Gastrocnemius medialis (tissue), 4 donors: ENCODE data around the gene CALY. TPM values are rescaled to one million over a fixed set of nuclear protein-coding genes. Genes with fewer than 3 reads are reported as not detected.

Experiments
- ATAC-seq, 2 donors: fragments of 150-250 bp; one replicate each; pipeline ENCODE4 v1.9.1; 2016
- DNase-seq, 2 donors: peaks; one replicate each; pipeline ENCODE4 v3.0.0-alpha.2; 2019
- H3K27ac ChIP-seq, 4 donors: fragments of 200-600 bp; sonication (generic); 1 replicate in 1 of 4; 2 replicates in 3 of 4; pipeline ENCODE4 v1.5.1; 2016 to 2018; ENCODE audit warnings: mild to moderate bottlenecking in 2 of 4, moderate library complexity in 1 of 4
- H3K27me3 ChIP-seq, 3 donors: fragments of 200-600 bp; sonication (generic) in 2 of 3; 1 replicate in 1 of 3; 2 replicates in 2 of 3; pipeline versions ENCODE4 v1.5.1 to v1.6.0; 2016 to 2019; ENCODE audit warnings: mild to moderate bottlenecking in 1 of 3, moderate library complexity in 1 of 3
- H3K36me3 ChIP-seq, 2 donors: fragments of 200-600 bp; sonication (generic) in 1 of 2; one replicate each; pipeline ENCODE4 v1.5.1; 2017 to 2018
- H3K4me1 ChIP-seq, 2 donors: fragments of 200-600 bp; sonication (generic) in 1 of 2; one replicate each; pipeline ENCODE4 v1.5.1; 2016 to 2017; ENCODE audit warnings: mild to moderate bottlenecking in 2 of 2
- H3K4me3 ChIP-seq, 4 donors: fragments of 200-600 bp; sonication (generic) in 3 of 4; 1 replicate in 1 of 4; 2 replicates in 3 of 4; pipeline ENCODE4 v1.5.1; 2016 to 2019; ENCODE audit warnings: mild to moderate bottlenecking in 2 of 4
- H3K9me3 ChIP-seq, 3 donors: fragments of 200-600 bp; sonication (generic) in 2 of 3; 1 replicate in 1 of 3; 2 replicates in 2 of 3; pipeline ENCODE4 v1.5.1; 2016 to 2019
- POLR2A ChIP-seq, 2 donors: fragments of 450-650 bp; IDR thresholded peaks; one replicate each; pipeline ENCODE4 v1.6.1; 2017; ENCODE audit warnings: antibody characterized with exemption in 2 of 2, mild to moderate bottlenecking in 2 of 2, moderate library complexity in 2 of 2
- in situ Hi-C, 4 donors: fragments of 200-750 bp; cut with MboI; loops; one replicate each; pipeline versions ENCODE4 v1.15.0 to v1.8.0; 2017; ENCODE audit warnings: low sequenced_read_pairs in 4 of 4
- intact Hi-C: fragments of 100-400 bp; cut with DNase I; formaldehyde crosslinking; loops from one replicate; pipeline ENCODE4 v1.15.1; 2023; ENCODE audit warnings: low total_unique reads
- total RNA-seq, 4 donors: library from RNA; depleted of rRNA; stranded (reverse); fragments of >200 nt; gene quantifications; one replicate each; pipeline versions ENCODE4 v1.1.0 to v1.2.3, GENCODE V29; 2016
- TF ChIP-seq, protein P1 (sequence below), 5 experiments: fragments of 450-650 bp in 3 of 5; fragments of 200-600 bp in 2 of 5; sonication (generic) in 2 of 5; IDR thresholded peaks in 4 of 5; conservative IDR thresholded peaks in 1 of 5; 1 replicate in 4 of 5; 2 replicates in 1 of 5; pipeline ENCODE4 v1.5.1; 2016 to 2019; ENCODE audit warnings: antibody characterized with exemption in 5 of 5, mild to moderate bottlenecking in 3 of 5, moderate library complexity in 3 of 5

The CALY gene
- total RNA-seq, 4 donors from 2014 or later: not detected

- DNase-seq (no peak), ATAC-seq (no peak)
- no peak overlapping the region for H3K4me3 ChIP-seq
- no peaks in the 10 kb centered on the region for H3K9me3 ChIP-seq
- in situ Hi-C loops: no loop called here
- peaks cover 0 to 19% of the 10 kb centered on the region in 2 donors for H3K36me3 ChIP-seq
- H3K27me3 ChIP-seq: peaks cover 4 to 21% (median 13%) of the 10 kb centered on the region in 3 donors
- intact Hi-C loops: no loop called here
- no peak overlapping the region for H3K27ac ChIP-seq
- no peak for TF ChIP-seq POLR2A (IDR thresholded peaks at IDR 0.05)
- TF ChIP-seq, protein P1, sequence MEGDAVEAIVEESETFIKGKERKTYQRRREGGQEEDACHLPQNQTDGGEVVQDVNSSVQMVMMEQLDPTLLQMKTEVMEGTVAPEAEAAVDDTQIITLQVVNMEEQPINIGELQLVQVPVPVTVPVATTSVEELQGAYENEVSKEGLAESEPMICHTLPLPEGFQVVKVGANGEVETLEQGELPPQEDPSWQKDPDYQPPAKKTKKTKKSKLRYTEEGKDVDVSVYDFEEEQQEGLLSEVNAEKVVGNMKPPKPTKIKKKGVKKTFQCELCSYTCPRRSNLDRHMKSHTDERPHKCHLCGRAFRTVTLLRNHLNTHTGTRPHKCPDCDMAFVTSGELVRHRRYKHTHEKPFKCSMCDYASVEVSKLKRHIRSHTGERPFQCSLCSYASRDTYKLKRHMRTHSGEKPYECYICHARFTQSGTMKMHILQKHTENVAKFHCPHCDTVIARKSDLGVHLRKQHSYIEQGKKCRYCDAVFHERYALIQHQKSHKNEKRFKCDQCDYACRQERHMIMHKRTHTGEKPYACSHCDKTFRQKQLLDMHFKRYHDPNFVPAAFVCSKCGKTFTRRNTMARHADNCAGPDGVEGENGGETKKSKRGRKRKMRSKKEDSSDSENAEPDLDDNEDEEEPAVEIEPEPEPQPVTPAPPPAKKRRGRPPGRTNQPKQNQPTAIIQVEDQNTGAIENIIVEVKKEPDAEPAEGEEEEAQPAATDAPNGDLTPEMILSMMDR (IDR thresholded peaks at IDR 0.05 in 4 of 5, conservative IDR thresholded peaks at IDR 0.05 in 1 of 5): no peak
- peaks cover 4 to 8% of the 10 kb centered on the region in 2 donors for H3K4me1 ChIP-seq
These were observed 22.2 kb upstream of the CALY start for GRCh38 chr10:133358925-133359310.

DNA sequence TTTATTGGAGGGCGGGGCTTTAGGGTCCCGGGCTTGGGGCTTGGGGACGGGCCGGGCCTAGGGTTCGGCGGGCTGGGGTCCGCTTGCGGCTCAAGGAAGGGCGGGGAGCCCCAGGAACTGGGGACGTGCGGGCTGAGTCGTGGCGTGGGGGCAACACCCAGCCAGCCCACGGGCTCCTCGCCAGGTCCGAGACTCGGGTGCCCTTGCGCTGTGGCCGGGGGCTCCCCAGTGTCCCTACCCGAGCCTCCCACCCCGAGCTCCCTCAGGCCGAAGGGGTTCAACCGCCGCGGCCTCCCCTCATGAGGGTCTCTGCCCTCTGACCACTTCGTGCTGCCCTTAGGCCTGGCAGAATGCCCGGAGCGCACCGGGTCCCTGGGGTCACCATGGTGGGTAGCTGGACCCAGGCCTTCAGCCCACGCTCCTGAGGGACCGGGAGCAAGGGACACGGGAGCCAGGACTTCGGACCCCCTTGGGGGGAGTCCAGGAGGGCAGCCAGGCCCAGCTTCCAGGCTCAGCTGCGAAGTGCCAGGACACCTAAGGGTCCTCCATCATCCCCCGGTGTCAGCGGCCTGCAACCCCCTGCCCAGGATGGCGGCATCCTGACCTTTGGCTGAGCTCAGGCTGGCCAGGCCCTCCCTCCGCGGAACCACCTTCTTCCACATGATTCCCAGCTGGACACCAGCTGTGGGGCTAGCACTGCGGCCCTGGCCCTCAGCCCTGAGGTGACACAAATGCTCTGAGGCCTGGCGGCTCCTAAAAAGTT is 21.6 kb upstream of the CALY start:
- in situ Hi-C loops: no loop called here
- Histone ChIP-seq H3K27me3 (peaks cover 4 to 21% (median 13%) of the 10 kb centered on the region in 3 donors), H3K4me3 (no peak overlapping the region), H3K36me3 (peaks cover 0 to 15% of the 10 kb centered on the region in 2 donors), H3K27ac (peak overlapping the region in 3 of 4 donors; percentile 20 to 41 (median 34)), H3K4me1 (peaks cover 4 to 8% of the 10 kb centered on the region in 2 donors), H3K9me3 (no peaks in the 10 kb centered on the region)
- ATAC-seq: no peak
- no peak for TF ChIP-seq POLR2A (IDR thresholded peaks at IDR 0.05)
- TF ChIP-seq, protein P1 (IDR thresholded peaks at IDR 0.05 in 4 of 5, conservative IDR thresholded peaks at IDR 0.05 in 1 of 5): no peak
- peak in 1 of 2 donors; percentile 31 for DNase-seq
- intact Hi-C loops: no loop called here

DNA sequence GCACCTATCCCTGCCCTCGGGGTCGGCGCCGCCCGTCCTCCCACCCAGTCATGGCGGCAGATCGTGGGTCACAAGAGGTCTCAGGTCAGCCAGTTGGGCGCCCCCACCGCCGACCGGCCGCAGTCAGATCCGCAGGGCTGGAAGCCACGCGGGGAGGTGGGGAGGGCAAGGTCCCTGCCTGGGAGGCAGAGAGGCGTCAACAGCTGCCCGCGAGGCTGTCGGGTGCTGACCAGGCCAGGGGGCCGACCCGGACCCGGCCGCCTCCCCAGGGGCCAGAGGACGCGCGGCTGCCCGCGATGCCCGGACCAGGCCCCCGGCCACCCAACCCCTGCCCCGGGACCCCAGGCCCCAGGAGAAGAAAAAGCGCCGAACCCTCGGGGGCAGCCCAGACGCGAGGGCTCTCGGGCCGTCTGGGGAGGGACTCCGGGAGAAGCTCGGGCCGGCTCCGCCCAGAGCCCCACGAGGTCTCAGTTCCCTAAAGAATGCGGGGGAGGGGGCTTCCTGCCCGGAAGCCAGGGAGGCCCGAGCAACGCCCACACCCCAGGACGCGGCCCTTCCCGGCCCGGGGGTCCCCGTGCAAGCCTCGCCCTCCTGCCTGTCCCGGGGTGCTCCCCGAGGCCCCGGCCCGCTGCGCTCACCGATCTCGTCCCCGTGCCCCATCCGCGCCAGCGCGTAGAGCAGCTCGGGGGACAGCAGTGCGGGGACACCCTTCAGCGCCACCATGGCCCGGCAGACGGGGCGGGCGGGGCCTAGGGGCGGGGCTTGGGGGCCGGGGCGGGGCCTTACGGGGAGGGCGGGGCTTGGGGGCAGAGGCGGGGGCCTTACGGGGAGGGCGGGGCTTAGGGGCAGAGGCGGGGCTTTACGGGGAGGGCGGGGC is 20.8 kb upstream of the CALY start, which contains the start of gene FUOM:
FUOM (minus strand) TSS at position 735 of the 877 bp plus-strand sequence; CDS start at position 723, 12 bp downstream.
- ATAC-seq: peak; percentile 51 to 73
- intact Hi-C loops (loop anchor here (1.0 kb wide), 1 partner anchor 43 kb away; no protein-coding TSS in a partner anchor), in situ Hi-C loops (no loop called here)
- peak within 1 kb of the TSS; percentile 34 to 61 (median 51) for H3K27ac ChIP-seq
- peaks cover 0 to 8% of the 10 kb centered on the region in 2 donors for H3K36me3 ChIP-seq
- peaks cover 4 to 8% of the 10 kb centered on the region in 2 donors for H3K4me1 ChIP-seq
- DNase-seq: peak in 1 of 2 donors; percentile 33
- no peak for TF ChIP-seq POLR2A (IDR thresholded peaks at IDR 0.05)
- TF ChIP-seq, protein P1 (IDR thresholded peaks at IDR 0.05 in 4 of 5, conservative IDR thresholded peaks at IDR 0.05 in 1 of 5): no peak
- peak within 1 kb of the TSS; percentile 62 to 78 (median 66) for H3K4me3 ChIP-seq
- H3K9me3 ChIP-seq: no peaks in the 10 kb centered on the region
- H3K27me3 ChIP-seq: peaks cover 4 to 21% (median 13%) of the 10 kb centered on the region in 3 donors

GRCh38 chr10:133356549-133357284 is 20.0 kb upstream of the CALY start:
- H3K27ac ChIP-seq: no peak overlapping the region
- H3K4me3 ChIP-seq: peak overlapping the region; percentile 62 to 78 (median 66)
- ATAC-seq: no peak
- TF ChIP-seq POLR2A (IDR thresholded peaks at IDR 0.05): no peak
- TF ChIP-seq, protein P1 (IDR thresholded peaks at IDR 0.05 in 4 of 5, conservative IDR thresholded peaks at IDR 0.05 in 1 of 5): no peak
- H3K27me3 ChIP-seq: peaks cover 4 to 21% (median 13%) of the 10 kb centered on the region in 3 donors
- intact Hi-C loops (loop anchor here (1.0 kb wide), 1 partner anchor 44 kb away; no protein-coding TSS in a partner anchor), in situ Hi-C loops (no loop called here)
- DNase-seq: no peak
- peaks cover 4 to 8% of the 10 kb centered on the region in 2 donors for H3K4me1 ChIP-seq
- no peaks in the 10 kb centered on the region for H3K9me3 ChIP-seq
- H3K36me3 ChIP-seq: no peaks in the 10 kb centered on the region
